GM23248 (cell line): ENCODE data around the gene LSM12.

Experiments
- EZH2 ChIP-seq: fragments of 200-600 bp; sonication (generic); IDR thresholded peaks from 2 replicates; pipeline ENCODE4 v1.6.1; 2018; ENCODE audit warnings: antibody characterized with exemption, mild to moderate bottlenecking; ENCODE audit not compliant: insufficient read depth, poor library complexity, severe bottlenecking
- EZH2phosphoT487 ChIP-seq: fragments of 200-600 bp; sonication (generic); IDR thresholded peaks from 2 replicates; pipeline ENCODE4 v1.6.1; 2018; ENCODE audit warnings: antibody characterized with exemption, moderate library complexity, mild to moderate bottlenecking, low read depth; ENCODE audit not compliant: insufficient read depth

GRCh38 chr17:43992641-43993040, 73.8 kb downstream of the LSM12 start:
- TF ChIP-seq EZH2 (no peak), EZH2phosphoT487 (no peak)
